ENCODE measurements around the gene PASD1.
"Not testable (repeated sequence)": the region's sequence is repeated elsewhere in the genome, so short reads cannot be mapped to it uniquely, and the experiment has no call there.

Gene PASD1

GRCh38 chrX:151687635-151688034 lies 124.2 kb downstream of the PASD1 start:
- no peak for TF ChIP-seq TAF1 (IDR thresholded peaks at IDR 0.05; ENCODE audit: low read depth, low read length)
- no peak for TF ChIP-seq POU2F2 (IDR thresholded peaks at IDR 0.05; ENCODE audit: low read depth, low read length)
- no peak for FAIRE-seq

DNA sequence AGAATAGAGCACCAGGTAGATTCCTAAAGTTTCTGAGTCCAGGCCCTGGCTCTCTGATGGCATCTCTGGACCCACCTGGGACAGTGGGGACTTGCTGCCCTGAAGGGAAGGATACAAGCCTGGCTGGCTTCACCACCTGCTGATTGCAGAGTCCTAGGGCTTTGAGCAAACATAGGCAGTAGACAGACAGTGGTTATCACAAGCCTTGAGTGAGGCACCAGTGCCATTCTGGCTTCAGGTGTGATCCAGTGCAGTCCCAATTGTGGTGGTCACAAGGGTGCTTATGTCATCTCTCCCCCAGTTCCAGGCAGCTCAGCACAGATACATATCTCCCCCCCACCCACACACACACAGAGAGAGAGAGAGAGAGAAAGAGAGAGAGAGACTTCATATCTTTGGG lies 125.2 kb downstream of the PASD1 start:
- FAIRE-seq (no peak), DNase-seq (ENCODE audit: insufficient read length, low spot score) (no peak)
- no peak for TF ChIP-seq POLR2A (IDR thresholded peaks at IDR 0.05; ENCODE audit: low read depth, low read length)

More at GRCh38 chrX:151687635-151688034, 124.2 kb downstream of the PASD1 start:
- no peak for DNase-seq (ENCODE audit: insufficient read length, low spot score)

DNA sequence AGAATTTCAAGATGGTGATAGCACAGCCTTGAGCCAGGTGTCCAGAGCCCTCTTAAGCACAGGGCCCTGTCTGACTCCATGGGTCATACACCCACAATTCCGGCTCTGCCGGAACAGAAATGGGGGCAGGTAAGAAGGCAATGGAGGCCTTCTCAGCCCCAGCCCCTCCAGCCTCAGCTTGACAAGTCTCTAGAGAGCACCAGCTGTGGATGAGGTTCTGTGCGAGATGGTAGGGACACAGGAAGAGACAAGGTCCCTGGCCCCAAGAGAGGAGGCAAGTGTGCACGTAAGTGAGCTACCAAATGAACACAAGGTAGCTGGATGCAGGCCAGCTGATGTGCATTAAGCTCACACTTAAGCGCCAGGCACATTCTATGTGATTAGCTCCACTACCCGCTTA lies 129.3 kb downstream of the PASD1 start:
- DNase-seq (ENCODE audit: insufficient read length, low spot score) (no peak), FAIRE-seq (no peak)
- TF ChIP-seq TAF1 (IDR thresholded peaks at IDR 0.05; ENCODE audit: low read depth, low read length), result no peak
- TF ChIP-seq POU2F2 (IDR thresholded peaks at IDR 0.05; ENCODE audit: low read depth, low read length), result no peak
- TF ChIP-seq POLR2A (IDR thresholded peaks at IDR 0.05; ENCODE audit: low read depth, low read length), result no peak

GRCh38 chrX:151694121-151694520 lies 130.6 kb downstream of the PASD1 start:
- DNase-seq (ENCODE audit: insufficient read length, low spot score) (no peak), FAIRE-seq (no peak)
- TF ChIP-seq POLR2A (IDR thresholded peaks at IDR 0.05; ENCODE audit: low read depth, low read length) (no peak), POLR2AphosphoS5 (IDR thresholded peaks at IDR 0.05; ENCODE audit: low read depth, low read length) (no peak), SPI1 (IDR thresholded peaks at IDR 0.05; ENCODE audit: low read depth, low read length) (no peak), TAF1 (IDR thresholded peaks at IDR 0.05; ENCODE audit: low read depth, low read length) (no peak), POU2F2 (IDR thresholded peaks at IDR 0.05; ENCODE audit: low read depth, low read length) (no peak), PAX5 (IDR thresholded peaks at IDR 0.05; ENCODE audit: insufficient read depth, low read length, severe bottlenecking) (no peak)

DNA sequence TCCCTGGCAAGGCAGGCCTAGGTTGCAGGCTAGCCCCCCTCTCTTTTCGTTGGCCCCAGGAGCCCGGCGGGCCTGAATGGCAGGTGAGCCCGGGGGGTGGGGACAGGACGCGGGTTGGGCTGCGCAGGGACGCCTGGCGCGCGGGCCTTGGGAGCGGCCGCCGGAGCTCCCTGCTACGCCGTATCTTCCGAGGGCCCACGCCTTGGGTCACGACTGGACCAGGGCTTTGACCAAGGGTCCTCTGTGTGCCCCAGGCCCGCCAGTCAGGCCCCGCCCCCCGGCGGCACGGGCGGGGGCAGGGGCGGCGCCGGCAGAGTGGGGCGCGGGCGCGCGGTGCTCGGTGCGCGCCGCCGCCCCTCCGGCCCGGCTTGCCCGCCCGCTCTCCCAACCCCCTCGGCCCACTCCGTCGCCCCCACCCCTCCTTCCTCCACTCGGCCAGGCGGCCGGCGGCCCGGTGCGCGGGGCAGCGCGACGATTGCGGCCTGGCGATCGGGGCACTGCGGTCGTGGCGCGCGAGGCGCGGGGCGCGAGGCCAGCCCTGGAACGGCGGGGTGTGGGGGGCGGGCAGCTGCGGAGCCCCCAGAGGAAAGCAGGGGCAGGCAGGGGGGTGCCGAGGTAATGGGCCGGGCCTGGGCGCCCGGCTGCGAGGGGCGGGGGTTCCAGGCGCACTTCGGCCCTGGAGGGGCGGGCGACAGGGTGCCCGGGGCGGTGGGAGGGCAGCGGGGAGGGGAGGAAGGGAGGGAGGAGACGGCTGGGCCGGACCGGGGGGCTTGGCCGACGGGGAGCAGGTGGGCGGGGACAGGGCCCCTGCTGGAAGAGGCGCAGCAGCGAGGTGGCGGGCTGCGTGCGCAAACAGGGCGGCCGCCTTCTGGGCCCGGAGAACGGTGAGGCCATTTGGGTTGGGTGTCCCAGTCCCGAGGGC lies 131.4 kb downstream of the PASD1 start, which contains the start of gene PRRG3:
TSS of gene PRRG3 (plus strand) at position 798 of the 922 bp plus-strand sequence. CDS start 3,357 bp downstream, outside the sequence.
- DNase-seq (ENCODE audit: insufficient read length, low spot score) (no peak), FAIRE-seq (no peak)
- TF ChIP-seq POLR2AphosphoS5 (IDR thresholded peaks at IDR 0.05; ENCODE audit: low read depth, low read length) (no peak), TAF1 (IDR thresholded peaks at IDR 0.05; ENCODE audit: low read depth, low read length) (no peak), POU2F2 (IDR thresholded peaks at IDR 0.05; ENCODE audit: low read depth, low read length) (no peak), PAX5 (IDR thresholded peaks at IDR 0.05; ENCODE audit: insufficient read depth, low read length, severe bottlenecking) (no peak), POLR2A (IDR thresholded peaks at IDR 0.05; ENCODE audit: low read depth, low read length) (no peak), SPI1 (IDR thresholded peaks at IDR 0.05; ENCODE audit: low read depth, low read length) (no peak)

DNA sequence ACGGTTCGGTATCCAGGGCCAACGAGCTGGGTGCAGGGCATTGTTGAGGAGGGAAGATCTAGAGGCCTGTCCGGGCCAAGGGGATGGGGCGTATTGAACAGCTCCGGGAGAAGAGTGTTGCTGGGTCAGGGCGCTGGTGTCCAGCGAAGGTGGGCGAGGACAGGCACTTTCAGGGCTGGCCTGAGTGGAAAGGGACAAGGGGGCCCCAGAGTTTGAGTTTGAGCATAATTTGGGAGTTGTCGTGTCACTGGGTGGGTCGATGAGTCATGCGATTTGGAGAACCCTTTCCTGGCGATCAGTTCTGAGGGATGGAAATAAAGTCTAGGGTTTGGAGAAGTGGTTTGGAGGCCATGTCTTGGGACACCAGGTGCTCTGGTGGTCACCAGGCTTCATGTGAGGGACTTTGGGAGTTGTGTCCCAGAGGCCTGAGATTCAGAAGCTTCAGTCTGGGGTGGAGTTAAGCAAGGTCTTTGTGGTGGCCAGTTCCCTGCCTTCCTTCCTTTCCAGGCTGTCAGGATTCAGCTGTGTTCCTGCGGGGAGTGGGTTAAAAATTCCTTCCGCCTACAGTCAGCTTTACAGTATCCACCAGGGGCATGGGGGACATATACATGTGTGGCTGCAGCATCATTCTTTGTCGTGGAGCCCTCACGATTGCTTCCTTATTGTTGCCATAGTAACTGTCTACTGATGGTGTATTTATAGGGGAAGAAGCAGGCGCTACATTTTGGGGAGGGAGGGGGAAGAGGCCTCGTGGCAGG lies 132.3 kb downstream of the PASD1 start:
- FAIRE-seq (no peak), DNase-seq (ENCODE audit: insufficient read length, low spot score) (no peak)
- no peak for TF ChIP-seq POLR2AphosphoS5 (IDR thresholded peaks at IDR 0.05; ENCODE audit: low read depth, low read length)

DNA sequence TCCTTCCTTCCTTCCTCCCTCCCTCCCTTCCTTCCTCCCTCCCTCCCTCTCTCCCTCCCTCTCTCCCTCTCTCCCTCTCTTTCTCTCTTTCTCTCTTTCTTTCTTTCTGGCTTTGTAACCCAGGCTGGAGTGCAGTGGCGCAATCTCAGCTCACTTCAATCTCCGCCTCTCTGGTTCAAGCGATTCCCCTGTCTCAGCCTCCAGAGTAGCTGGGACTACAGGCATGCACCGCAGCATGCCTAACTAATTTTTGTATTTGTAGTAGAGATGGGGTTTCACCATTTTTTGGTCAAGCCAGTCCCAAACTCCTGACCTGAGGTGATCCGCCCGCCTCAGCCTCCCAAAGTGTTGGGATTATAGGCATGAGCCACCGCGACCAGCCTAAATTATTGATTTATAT lies 133.6 kb downstream of the PASD1 start:
- FAIRE-seq; DNase-seq (ENCODE audit: insufficient read length, low spot score): not testable (repeated sequence)

DNA sequence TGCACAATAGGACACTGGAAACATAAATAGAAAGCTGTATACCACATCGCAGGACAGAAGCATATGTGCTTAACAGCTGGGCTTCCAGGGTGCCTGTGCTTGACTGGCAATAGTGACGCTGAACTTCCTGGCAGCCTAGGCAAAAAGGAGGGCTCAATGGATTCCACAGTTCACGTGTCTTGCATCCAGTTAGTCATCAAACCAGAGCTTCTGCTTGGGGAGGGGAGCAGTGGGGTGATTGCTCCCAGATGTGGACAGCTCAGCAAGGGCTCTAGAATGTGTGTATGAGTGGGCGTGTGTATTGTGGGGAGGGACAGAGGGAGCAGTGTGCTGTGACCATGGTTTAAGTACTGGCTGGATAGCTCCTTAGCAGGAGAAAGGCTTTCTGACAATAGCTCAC lies 134.0 kb downstream of the PASD1 start:
- no peak for FAIRE-seq
- DNase-seq (ENCODE audit: insufficient read length, low spot score), result no peak
- TF ChIP-seq TAF1 (IDR thresholded peaks at IDR 0.05; ENCODE audit: low read depth, low read length) (no peak), POU2F2 (IDR thresholded peaks at IDR 0.05; ENCODE audit: low read depth, low read length) (no peak), POLR2A (IDR thresholded peaks at IDR 0.05; ENCODE audit: low read depth, low read length) (no peak), POLR2AphosphoS5 (IDR thresholded peaks at IDR 0.05; ENCODE audit: low read depth, low read length) (no peak), PAX5 (IDR thresholded peaks at IDR 0.05; ENCODE audit: insufficient read depth, low read length, severe bottlenecking) (no peak)

DNA sequence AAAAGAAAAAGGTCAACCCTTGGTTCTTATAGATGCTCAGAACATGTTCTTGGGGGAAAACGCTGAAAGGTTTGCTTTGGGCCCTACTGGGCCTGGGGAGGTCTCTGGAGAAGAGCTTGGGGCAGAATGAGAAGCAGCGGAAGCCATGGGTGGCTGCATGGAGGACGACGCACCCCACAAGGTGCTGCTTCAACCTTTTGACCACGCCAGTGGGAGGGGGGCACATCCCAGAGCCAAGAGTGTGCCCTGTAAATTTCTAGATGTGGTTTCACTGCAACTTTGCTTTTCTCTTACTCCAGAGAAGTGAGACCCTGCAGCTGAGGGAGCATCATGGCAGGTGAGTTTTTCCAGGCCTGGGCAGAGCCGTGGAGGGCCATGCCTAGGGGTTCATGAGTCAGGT lies 135.0 kb downstream of the PASD1 start:
- TF ChIP-seq PAX5 (IDR thresholded peaks at IDR 0.05; ENCODE audit: insufficient read depth, low read length, severe bottlenecking) (no peak), TAF1 (IDR thresholded peaks at IDR 0.05; ENCODE audit: low read depth, low read length) (no peak), POLR2AphosphoS5 (IDR thresholded peaks at IDR 0.05; ENCODE audit: low read depth, low read length) (no peak), POU2F2 (IDR thresholded peaks at IDR 0.05; ENCODE audit: low read depth, low read length) (no peak), POLR2A (IDR thresholded peaks at IDR 0.05; ENCODE audit: low read depth, low read length) (no peak), SPI1 (IDR thresholded peaks at IDR 0.05; ENCODE audit: low read depth, low read length) (no peak)
- DNase-seq (ENCODE audit: insufficient read length, low spot score), result no peak
- FAIRE-seq, result no peak

GRCh38 chrX:151699746-151700145 lies 136.3 kb downstream of the PASD1 start:
- DNase-seq (ENCODE audit: insufficient read length, low spot score), result no peak
- no peak for FAIRE-seq
- TF ChIP-seq POLR2AphosphoS5 (IDR thresholded peaks at IDR 0.05; ENCODE audit: low read depth, low read length) (no peak), POU2F2 (IDR thresholded peaks at IDR 0.05; ENCODE audit: low read depth, low read length) (no peak)

GRCh38 chrX:151700581-151700980 lies 137.1 kb downstream of the PASD1 start:
- no peak for FAIRE-seq
- TF ChIP-seq POLR2AphosphoS5 (IDR thresholded peaks at IDR 0.05; ENCODE audit: low read depth, low read length) (no peak), POU2F2 (IDR thresholded peaks at IDR 0.05; ENCODE audit: low read depth, low read length) (no peak), SPI1 (IDR thresholded peaks at IDR 0.05; ENCODE audit: low read depth, low read length) (no peak), POLR2A (IDR thresholded peaks at IDR 0.05; ENCODE audit: low read depth, low read length) (no peak), TAF1 (IDR thresholded peaks at IDR 0.05; ENCODE audit: low read depth, low read length) (no peak), PAX5 (IDR thresholded peaks at IDR 0.05; ENCODE audit: insufficient read depth, low read length, severe bottlenecking) (no peak)

More at GRCh38 chrX:151700581-151700980, 137.1 kb downstream of the PASD1 start:
- DNase-seq (ENCODE audit: insufficient read length, low spot score), result no peak
